Prostate gland (tissue), 2 donors: ENCODE data around the gene FIBCD1. TPM values are rescaled to one million over a fixed set of nuclear protein-coding genes. Genes with fewer than 3 reads are reported as not detected.

Experiments used
- DNase-seq: peaks from one replicate; pipeline ENCODE4 v3.0.0-alpha.2; 2019; ENCODE audit warnings: low spot score
- H3K27ac ChIP-seq, 2 donors: fragments of 200-600 bp; sonication (generic); 2 replicates each; pipeline ENCODE4 v1.5.1; 2017 to 2019
- H3K27me3 ChIP-seq: fragments of 200-600 bp; sonication (generic); replicated peaks from 2 replicates; pipeline ENCODE4 v1.5.1; 2019; ENCODE audit not compliant: insufficient read depth
- H3K36me3 ChIP-seq, 2 donors: fragments of 200-600 bp; sonication (generic); 1 replicate in 1 of 2; 2 replicates in 1 of 2; pipeline versions ENCODE4 v1.5.1 to v1.8.1; 2017 to 2019
- H3K4me1 ChIP-seq: fragments of 200-600 bp; sonication (generic); replicated peaks from 2 replicates; pipeline ENCODE4 v1.5.1; 2019
- H3K4me3 ChIP-seq, 2 donors: fragments of 200-600 bp; sonication (generic); 2 replicates each; pipeline ENCODE4 v1.5.1; 2017 to 2019
- H3K9me3 ChIP-seq: fragments of 200-600 bp; sonication (generic); 2 replicates; pipeline ENCODE4 v1.5.1; 2017
- POLR2A ChIP-seq: fragments of 450-650 bp; IDR thresholded peaks from one replicate; pipeline ENCODE4 v1.6.1; 2016; ENCODE audit warnings: antibody characterized with exemption, mild to moderate bottlenecking
- POLR2AphosphoS5 ChIP-seq: sonication (generic); formaldehyde crosslinking; IDR thresholded peaks from one replicate; pipeline ENCODE4 v1.6.1; 2017; ENCODE audit warnings: antibody characterized with exemption
- WGBS: methylation state at CpG from one replicate; pipeline ENCODE4 v1.1.5; 2018; 5-methylcytosine and 5-hydroxymethylcytosine counted together
- intact Hi-C: fragments of 100-400 bp; cut with DNase I; formaldehyde crosslinking; loops from one replicate; pipeline ENCODE4 v1.14.2; 2022
- total RNA-seq, 2 donors: library from RNA; depleted of rRNA; stranded (reverse); fragments of >200 nt; gene quantifications; one replicate each; pipeline ENCODE4 v1.1.0, GENCODE V29; 2016
- TF ChIP-seq, protein P1 (sequence below), 4 experiments: fragments of 200-600 bp in 2 of 4; fragments of 450-650 bp in 2 of 4; sonication (generic) in 2 of 4; IDR thresholded peaks; 1 replicate in 3 of 4; 2 replicates in 1 of 4; pipeline ENCODE4 v1.5.1; 2016 to 2019; ENCODE audit warnings: antibody characterized with exemption in 4 of 4, mild to moderate bottlenecking in 2 of 4, moderate library complexity in 2 of 4

FIBCD1 gene
- total RNA-seq, 2 donors from 2014 or later, result 0.36 to 13.2 TPM

DNA sequence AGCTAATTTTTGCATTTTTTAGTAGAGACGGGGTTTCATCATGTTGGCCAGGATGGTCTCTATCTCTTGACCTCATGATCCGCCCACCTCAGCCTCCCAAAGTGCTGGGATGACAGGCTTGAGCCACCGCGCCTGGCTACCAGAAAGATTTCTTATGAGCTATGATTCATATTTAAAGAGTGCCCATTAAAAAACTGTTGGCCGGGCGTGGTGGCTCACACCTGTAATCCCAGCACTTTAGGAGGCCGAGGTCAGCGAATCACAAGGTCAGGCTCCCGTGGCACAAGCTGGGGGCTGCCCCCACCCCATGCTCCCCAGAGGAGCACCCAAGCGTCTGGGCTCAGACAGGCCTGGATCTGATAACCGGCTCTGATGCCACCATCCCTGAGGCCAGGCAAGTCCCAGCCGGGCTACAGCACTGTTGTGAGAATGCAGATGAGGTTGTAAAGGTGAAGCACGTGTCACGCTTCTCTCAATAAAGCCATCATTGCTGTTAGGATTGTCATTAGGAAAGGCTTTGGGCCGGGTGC, 56.3 kb downstream of the FIBCD1 start:
- Histone ChIP-seq H3K27me3 (no peaks in the 10 kb centered on the region), H3K4me3 (no peak overlapping the region), H3K36me3 (peaks cover 7 to 49% of the 10 kb centered on the region in 2 donors), H3K4me1 (peaks cover 5% of the 10 kb centered on the region), H3K27ac (no peak overlapping the region), H3K9me3 (no peaks in the 10 kb centered on the region)
- no peak for TF ChIP-seq POLR2AphosphoS5
- TF ChIP-seq, protein P1, sequence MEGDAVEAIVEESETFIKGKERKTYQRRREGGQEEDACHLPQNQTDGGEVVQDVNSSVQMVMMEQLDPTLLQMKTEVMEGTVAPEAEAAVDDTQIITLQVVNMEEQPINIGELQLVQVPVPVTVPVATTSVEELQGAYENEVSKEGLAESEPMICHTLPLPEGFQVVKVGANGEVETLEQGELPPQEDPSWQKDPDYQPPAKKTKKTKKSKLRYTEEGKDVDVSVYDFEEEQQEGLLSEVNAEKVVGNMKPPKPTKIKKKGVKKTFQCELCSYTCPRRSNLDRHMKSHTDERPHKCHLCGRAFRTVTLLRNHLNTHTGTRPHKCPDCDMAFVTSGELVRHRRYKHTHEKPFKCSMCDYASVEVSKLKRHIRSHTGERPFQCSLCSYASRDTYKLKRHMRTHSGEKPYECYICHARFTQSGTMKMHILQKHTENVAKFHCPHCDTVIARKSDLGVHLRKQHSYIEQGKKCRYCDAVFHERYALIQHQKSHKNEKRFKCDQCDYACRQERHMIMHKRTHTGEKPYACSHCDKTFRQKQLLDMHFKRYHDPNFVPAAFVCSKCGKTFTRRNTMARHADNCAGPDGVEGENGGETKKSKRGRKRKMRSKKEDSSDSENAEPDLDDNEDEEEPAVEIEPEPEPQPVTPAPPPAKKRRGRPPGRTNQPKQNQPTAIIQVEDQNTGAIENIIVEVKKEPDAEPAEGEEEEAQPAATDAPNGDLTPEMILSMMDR (IDR thresholded peaks at IDR 0.05), result no peak
- TF ChIP-seq POLR2A, result no peak
- 84% methylated on average over 15 of the region's 15 CpGs for WGBS
- intact Hi-C loops, result no loop called here
- no peak for DNase-seq

DNA sequence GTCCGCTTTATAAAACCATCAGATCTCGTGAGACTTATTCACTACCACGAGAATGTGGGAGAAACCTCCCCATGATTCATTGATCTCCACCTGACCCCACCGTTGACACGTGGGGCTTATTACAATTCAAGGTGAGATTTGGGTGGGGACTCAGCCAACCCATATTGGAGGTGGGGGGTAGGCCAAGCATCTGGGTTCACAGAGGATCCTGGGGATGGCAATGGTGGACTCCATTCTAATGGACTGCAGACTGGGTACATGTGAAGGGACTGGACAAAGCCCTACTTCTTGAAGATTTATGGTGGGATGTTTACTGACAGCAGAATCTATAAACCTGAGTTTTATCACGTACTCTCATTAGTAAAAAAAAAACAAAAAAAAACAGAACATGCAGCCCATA, 57.5 kb downstream of the FIBCD1 start:
- Histone ChIP-seq H3K4me1 (peaks cover 5% of the 10 kb centered on the region), H3K9me3 (no peaks in the 10 kb centered on the region), H3K27me3 (no peaks in the 10 kb centered on the region), H3K36me3 (peaks cover 7 to 45% of the 10 kb centered on the region in 2 donors), H3K27ac (no peak overlapping the region), H3K4me3 (no peak overlapping the region)
- DNase-seq, result no peak
- WGBS, result 85% methylated on average over 6 of the region's 6 CpGs
- intact Hi-C loops, result no loop called here
- TF ChIP-seq POLR2AphosphoS5 (no peak), POLR2A (no peak)
- TF ChIP-seq, protein P1 (IDR thresholded peaks at IDR 0.05), result no peak

DNA sequence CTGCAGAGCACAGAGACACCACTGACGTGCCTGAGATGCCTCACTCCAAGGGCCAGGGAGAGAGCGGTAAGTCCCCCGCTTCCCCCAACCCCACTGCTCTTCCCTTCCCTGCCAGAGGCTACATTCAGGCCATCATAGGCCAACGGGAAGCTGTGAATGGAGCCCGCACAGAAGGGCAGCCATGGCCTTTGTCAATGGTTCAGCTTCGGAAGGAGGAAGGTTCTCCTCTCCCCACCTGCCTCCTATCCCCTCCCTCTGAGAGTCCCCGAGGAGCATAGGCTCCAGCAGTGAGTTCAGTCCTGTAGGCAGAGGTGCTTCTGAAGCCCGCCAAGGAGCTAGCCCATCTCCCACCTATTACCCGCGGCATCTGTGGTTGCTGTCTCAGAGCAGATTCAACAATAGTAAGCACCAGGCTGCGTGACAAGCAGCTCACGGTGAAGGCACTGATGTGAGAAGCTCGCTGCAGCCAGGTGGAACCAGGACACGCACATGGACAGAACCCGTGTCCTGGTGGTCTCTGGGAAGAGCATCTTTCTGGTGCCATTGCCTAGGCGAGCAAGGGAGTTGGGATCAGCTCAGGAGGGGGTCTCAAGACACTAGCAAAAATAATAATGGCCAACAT, 58.3 kb downstream of the FIBCD1 start:
- Histone ChIP-seq H3K9me3 (no peaks in the 10 kb centered on the region), H3K4me1 (peaks cover 5% of the 10 kb centered on the region), H3K27me3 (no peaks in the 10 kb centered on the region), H3K27ac (no peak overlapping the region), H3K4me3 (no peak overlapping the region), H3K36me3 (peaks cover 7 to 38% of the 10 kb centered on the region in 2 donors)
- TF ChIP-seq, protein P1 (IDR thresholded peaks at IDR 0.05), result no peak
- TF ChIP-seq POLR2AphosphoS5, result no peak
- TF ChIP-seq POLR2A, result no peak
- WGBS, result 95% methylated on average over 16 of the region's 16 CpGs
- no peak for DNase-seq
- intact Hi-C loops, result no loop called here

DNA sequence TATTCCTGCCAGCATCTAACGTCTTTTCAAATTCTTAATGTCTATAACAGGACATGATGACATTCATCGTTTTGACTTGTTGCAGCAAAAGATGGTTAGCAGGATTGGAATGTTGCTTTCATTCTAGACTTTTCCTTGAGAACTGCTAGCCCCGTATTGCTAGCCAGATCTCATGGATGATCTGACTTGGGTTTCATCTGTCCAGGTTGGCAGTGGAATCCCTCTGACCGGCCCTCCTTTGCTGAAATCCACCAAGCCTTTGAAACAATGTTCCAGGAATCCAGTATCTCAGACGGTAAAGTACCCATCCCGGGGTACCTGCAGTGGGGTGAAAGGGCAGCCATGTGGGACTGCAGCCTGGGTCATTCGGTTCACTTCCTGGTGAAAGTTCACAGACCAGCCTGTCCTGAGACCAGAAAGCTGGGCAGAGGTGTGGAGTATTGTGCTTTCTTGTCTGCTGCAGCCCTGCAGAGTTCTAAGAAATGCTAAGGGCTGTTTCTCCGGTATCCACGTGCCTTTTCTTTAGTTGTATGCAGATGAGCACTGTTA, 59.1 kb downstream of the FIBCD1 start:
- WGBS, result 87% methylated on average over 9 of the region's 9 CpGs
- intact Hi-C loops, result no loop called here
- H3K36me3 ChIP-seq, result peaks cover 7 to 33% of the 10 kb centered on the region in 2 donors

More for the DNA sequence above, 59.1 kb downstream of the FIBCD1 start:
- no peak for DNase-seq
- Histone ChIP-seq H3K27me3 (no peaks in the 10 kb centered on the region), H3K4me3 (no peak overlapping the region), H3K4me1 (peaks cover 5% of the 10 kb centered on the region), H3K27ac (no peak overlapping the region), H3K9me3 (no peaks in the 10 kb centered on the region)
- TF ChIP-seq, protein P1 (IDR thresholded peaks at IDR 0.05), result no peak
- TF ChIP-seq POLR2A (no peak), POLR2AphosphoS5 (no peak)
